GM23338 (cell line): Measurements from ENCODE around the gene ANKH. TPM values are rescaled to one million over a fixed set of nuclear protein-coding genes. Genes with fewer than 3 reads are reported as not detected.

ENCODE experiments used
- ATAC-seq: fragments of 200-7000 bp; cut with Tn5 transposase; 3 replicates; pipeline ENCODE4 v1.9.1; 2020
- DNase-seq: peaks from one replicate; pipeline ENCODE4 v3.0.0-alpha.2; 2015; ENCODE audit warnings: low spot score
- H2AFZ ChIP-seq: fragments of 200-600 bp; sonication (generic); 2 replicates; pipeline ENCODE4 v1.8.0; 2016; ENCODE audit warnings: antibody characterized with exemption, mild to moderate bottlenecking, moderate library complexity
- H3F3A ChIP-seq: fragments of 200-600 bp; sonication (generic); replicated peaks from 2 replicates; pipeline ENCODE4 v1.8.0; 2017; ENCODE audit warnings: antibody characterized with exemption, mixed run types, low read depth
- H3K27ac ChIP-seq: fragments of 200-600 bp; sonication (generic); 2 replicates; pipeline ENCODE4 v1.6.1; 2016; ENCODE audit warnings: low read depth
- H3K27me3 ChIP-seq: fragments of 200-600 bp; sonication (generic); 2 replicates; pipeline ENCODE4 v1.8.0; 2016; ENCODE audit warnings: mild to moderate bottlenecking, mixed run types, moderate library complexity; ENCODE audit not compliant: insufficient read depth
- H3K36me3 ChIP-seq: fragments of 200-600 bp; sonication (generic); 2 replicates; pipeline ENCODE4 v1.8.0; 2016; ENCODE audit warnings: mild to moderate bottlenecking; ENCODE audit not compliant: insufficient read depth
- H3K4me1 ChIP-seq: fragments of 200-600 bp; sonication (generic); 2 replicates; pipeline ENCODE4 v1.8.0; 2016; ENCODE audit warnings: mild to moderate bottlenecking, moderate library complexity; ENCODE audit not compliant: insufficient read depth
- H3K4me2 ChIP-seq: fragments of 200-600 bp; sonication (generic); 2 replicates; pipeline ENCODE4 v1.7.1; 2017; ENCODE audit warnings: mixed run types
- H3K4me3 ChIP-seq: fragments of 200-600 bp; sonication (generic); 2 replicates; pipeline ENCODE4 v1.6.1; 2016; ENCODE audit warnings: mixed run types
- H3K79me2 ChIP-seq: fragments of 200-600 bp; sonication (generic); replicated peaks from 2 replicates; pipeline ENCODE4 v1.8.0; 2017; ENCODE audit warnings: mild to moderate bottlenecking; ENCODE audit not compliant: insufficient read depth
- H3K9me2 ChIP-seq: fragments of 200-600 bp; sonication (generic); 2 replicates; pipeline ENCODE4 v1.8.0; 2017; ENCODE audit not compliant: insufficient read depth
- H4K20me1 ChIP-seq: fragments of 200-600 bp; sonication (generic); replicated peaks from 2 replicates; pipeline ENCODE4 v1.8.0; 2017; ENCODE audit warnings: mild to moderate bottlenecking; ENCODE audit not compliant: insufficient read depth
- H3K27ac Mint-ChIP-seq: 2 replicates; pipeline ENCODE4 v1.8.0; 2020; ENCODE audit warnings: inconsistent platforms, mild to moderate bottlenecking, moderate library complexity, mixed read lengths
- H3K27me3 Mint-ChIP-seq: 3 replicates; pipeline ENCODE4 v1.8.0; 2022; ENCODE audit warnings: low read depth, mild to moderate bottlenecking, moderate library complexity, mixed read lengths, inconsistent platforms; ENCODE audit not compliant: insufficient read depth, poor library complexity
- H3K36me3 Mint-ChIP-seq: 3 replicates; pipeline ENCODE4 v1.8.0; 2021; ENCODE audit warnings: low read depth, mild to moderate bottlenecking, inconsistent platforms, moderate library complexity, mixed read lengths
- H3K4me1 Mint-ChIP-seq: 3 replicates; pipeline ENCODE4 v1.8.0; 2020; ENCODE audit warnings: mild to moderate bottlenecking, inconsistent platforms, mixed read lengths
- H3K4me3 Mint-ChIP-seq: 3 replicates; pipeline ENCODE4 v1.8.0; 2021; ENCODE audit warnings: moderate library complexity, mild to moderate bottlenecking, inconsistent platforms, mixed read lengths
- H3K9me3 Mint-ChIP-seq: 3 replicates; pipeline ENCODE4 v1.8.0; 2020; ENCODE audit warnings: moderate library complexity, mild to moderate bottlenecking, inconsistent platforms, mixed read lengths
- CREB1 ChIP-seq: fragments of 250-450 bp; sonication (Bioruptor Pico); IDR thresholded peaks from 2 replicates; pipeline ENCODE4 v1.5.0; 2020; ENCODE audit warnings: low read depth, mild to moderate bottlenecking, moderate library complexity
- EZH2 ChIP-seq: fragments of 200-600 bp; sonication (generic); IDR thresholded peaks from one replicate; pipeline ENCODE4 v1.8.0; 2017; ENCODE audit warnings: antibody characterized with exemption, mild to moderate bottlenecking, low read depth; ENCODE audit not compliant: unreplicated experiment
- EZH2phosphoT487 ChIP-seq: fragments of 200-600 bp; sonication (generic); IDR thresholded peaks from one replicate; pipeline ENCODE4 v1.8.1; 2018; ENCODE audit warnings: antibody characterized with exemption; ENCODE audit not compliant: unreplicated experiment
- JUNB ChIP-seq: IDR thresholded peaks from one replicate; pipeline ENCODE4 v1.6.1; 2016; ENCODE audit warnings: antibody characterized with exemption; ENCODE audit not compliant: unreplicated experiment
- NANOG ChIP-seq: IDR thresholded peaks from 2 replicates; pipeline ENCODE4 v1.6.1; 2016; ENCODE audit warnings: antibody characterized with exemption, borderline replicate concordance
- POLR2AphosphoS5 ChIP-seq: IDR thresholded peaks from 2 replicates; pipeline ENCODE4 v1.6.1; 2016; ENCODE audit warnings: antibody characterized with exemption, low read depth
- STAT1 ChIP-seq: IDR thresholded peaks from one replicate; pipeline ENCODE4 v1.6.1; 2016; ENCODE audit warnings: antibody characterized with exemption; ENCODE audit not compliant: unreplicated experiment
- ZNF114 ChIP-seq: fragments of 250-450 bp; sonication (Bioruptor Pico); IDR thresholded peaks from 2 replicates; pipeline ENCODE4 v1.5.0; 2020; ENCODE audit warnings: mild to moderate bottlenecking, moderate library complexity
- ZNF331 ChIP-seq: fragments of 250-450 bp; sonication (Bioruptor Pico); IDR thresholded peaks from 2 replicates; pipeline ENCODE4 v1.5.0; 2020; ENCODE audit warnings: low read depth, mild to moderate bottlenecking, moderate library complexity
- polyA plus RNA-seq: library from polyadenylated mRNA; unstranded; fragments of >200 nt; fragmentation: Nextera tagmentation; extraction: Ambion mirVana; gene quantifications from 2 replicates; pipeline ENCODE4 v1.2.1, GENCODE V29; 2016
- total RNA-seq: library from RNA; depleted of rRNA; stranded (reverse); fragments of >200 nt; shearing (Covaris generic); gene quantifications from 2 replicates; pipeline ENCODE4 v1.2.3, GENCODE V29; 2014
- TF ChIP-seq, protein P1 (sequence below): IDR thresholded peaks from 2 replicates; pipeline ENCODE4 v1.6.1; 2016; ENCODE audit warnings: antibody characterized with exemption
- TF ChIP-seq, protein P2 (sequence below): IDR thresholded peaks from one replicate; pipeline ENCODE4 v1.6.1; 2018; ENCODE audit warnings: antibody characterized with exemption; ENCODE audit not compliant: unreplicated experiment
- TF ChIP-seq, protein P3 (sequence below), 2 experiments: fragments of 200-600 bp in 1 of 2; sonication (generic) in 1 of 2; conservative IDR thresholded peaks; 2 replicates each; pipeline versions ENCODE4 v1.5.1 to v1.6.1; 2016 to 2017; ENCODE audit warnings: antibody characterized with exemption in 2 of 2, low read depth in 2 of 2, mild to moderate bottlenecking in 2 of 2, moderate library complexity in 1 of 2
- TF ChIP-seq, protein P4 (sequence below): fragments of 250-450 bp; sonication (Bioruptor Pico); IDR thresholded peaks from 2 replicates; pipeline ENCODE4 v1.5.0; 2020; ENCODE audit warnings: mild to moderate bottlenecking, moderate library complexity

The ANKH gene
- total and polyA plus RNA-seq, 2 experiments from 2014 or later: 5.0 to 6.1 TPM

DNA sequence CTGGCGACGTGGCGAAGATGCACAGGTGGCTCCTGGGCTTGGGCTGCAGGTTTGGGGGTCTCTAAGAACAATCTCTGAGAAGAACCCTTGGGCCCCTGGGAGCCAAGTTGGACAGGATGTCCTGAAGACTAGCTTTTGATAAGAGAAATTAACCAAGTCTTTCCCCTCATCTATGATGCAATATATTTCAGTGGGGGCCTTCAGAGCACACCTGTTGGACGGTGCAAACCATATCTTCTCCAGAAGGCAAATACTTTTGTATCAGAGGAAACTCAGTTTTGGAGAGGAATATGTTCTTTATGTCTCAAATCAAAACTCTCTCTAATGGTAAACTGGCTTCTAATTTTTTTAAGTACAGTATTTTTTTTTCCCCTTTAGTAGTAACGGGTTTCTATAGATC lies 178.5 kb downstream of the ANKH start:
- Histone ChIP-seq H3K4me1 (peaks cover 15% of the 10 kb centered on the region), H3K79me2 (no peaks in the 10 kb centered on the region; the same call in 1 of the 2 replicates), H3F3A (no peaks in the 10 kb centered on the region), H3K27ac (no peak overlapping the region), H3K9me2 (no peaks in the 10 kb centered on the region), H3K36me3 (peaks cover 27% of the 10 kb centered on the region; the same call in 1 of the 2 replicates), H3K27me3 (no peaks in the 10 kb centered on the region), H2AFZ (no peak overlapping the region), H3K4me2 (no peak overlapping the region), H3K4me3 (no peak overlapping the region), H4K20me1 (no peaks in the 10 kb centered on the region)
- H3K9me3 Mint-ChIP-seq: no peaks in the 10 kb centered on the region
- no peak overlapping the region for H3K27ac Mint-ChIP-seq
- peaks cover 20% of the 10 kb centered on the region for H3K4me1 Mint-ChIP-seq
- no peak overlapping the region for H3K4me3 Mint-ChIP-seq
- peaks cover 3% of the 10 kb centered on the region for H3K27me3 Mint-ChIP-seq
- H3K36me3 Mint-ChIP-seq: peaks cover 54% of the 10 kb centered on the region
- ATAC-seq: no peak
- no peak for DNase-seq
- TF ChIP-seq, protein P1, sequence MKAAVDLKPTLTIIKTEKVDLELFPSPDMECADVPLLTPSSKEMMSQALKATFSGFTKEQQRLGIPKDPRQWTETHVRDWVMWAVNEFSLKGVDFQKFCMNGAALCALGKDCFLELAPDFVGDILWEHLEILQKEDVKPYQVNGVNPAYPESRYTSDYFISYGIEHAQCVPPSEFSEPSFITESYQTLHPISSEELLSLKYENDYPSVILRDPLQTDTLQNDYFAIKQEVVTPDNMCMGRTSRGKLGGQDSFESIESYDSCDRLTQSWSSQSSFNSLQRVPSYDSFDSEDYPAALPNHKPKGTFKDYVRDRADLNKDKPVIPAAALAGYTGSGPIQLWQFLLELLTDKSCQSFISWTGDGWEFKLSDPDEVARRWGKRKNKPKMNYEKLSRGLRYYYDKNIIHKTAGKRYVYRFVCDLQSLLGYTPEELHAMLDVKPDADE: no peak
- TF ChIP-seq STAT1 (no peak), NANOG (no peak), ZNF114 (no peak), POLR2AphosphoS5 (no peak), JUNB (no peak), EZH2phosphoT487 (no peak), ZNF331 (no peak), EZH2 (no peak), CREB1 (no peak)
- TF ChIP-seq, protein P2, sequence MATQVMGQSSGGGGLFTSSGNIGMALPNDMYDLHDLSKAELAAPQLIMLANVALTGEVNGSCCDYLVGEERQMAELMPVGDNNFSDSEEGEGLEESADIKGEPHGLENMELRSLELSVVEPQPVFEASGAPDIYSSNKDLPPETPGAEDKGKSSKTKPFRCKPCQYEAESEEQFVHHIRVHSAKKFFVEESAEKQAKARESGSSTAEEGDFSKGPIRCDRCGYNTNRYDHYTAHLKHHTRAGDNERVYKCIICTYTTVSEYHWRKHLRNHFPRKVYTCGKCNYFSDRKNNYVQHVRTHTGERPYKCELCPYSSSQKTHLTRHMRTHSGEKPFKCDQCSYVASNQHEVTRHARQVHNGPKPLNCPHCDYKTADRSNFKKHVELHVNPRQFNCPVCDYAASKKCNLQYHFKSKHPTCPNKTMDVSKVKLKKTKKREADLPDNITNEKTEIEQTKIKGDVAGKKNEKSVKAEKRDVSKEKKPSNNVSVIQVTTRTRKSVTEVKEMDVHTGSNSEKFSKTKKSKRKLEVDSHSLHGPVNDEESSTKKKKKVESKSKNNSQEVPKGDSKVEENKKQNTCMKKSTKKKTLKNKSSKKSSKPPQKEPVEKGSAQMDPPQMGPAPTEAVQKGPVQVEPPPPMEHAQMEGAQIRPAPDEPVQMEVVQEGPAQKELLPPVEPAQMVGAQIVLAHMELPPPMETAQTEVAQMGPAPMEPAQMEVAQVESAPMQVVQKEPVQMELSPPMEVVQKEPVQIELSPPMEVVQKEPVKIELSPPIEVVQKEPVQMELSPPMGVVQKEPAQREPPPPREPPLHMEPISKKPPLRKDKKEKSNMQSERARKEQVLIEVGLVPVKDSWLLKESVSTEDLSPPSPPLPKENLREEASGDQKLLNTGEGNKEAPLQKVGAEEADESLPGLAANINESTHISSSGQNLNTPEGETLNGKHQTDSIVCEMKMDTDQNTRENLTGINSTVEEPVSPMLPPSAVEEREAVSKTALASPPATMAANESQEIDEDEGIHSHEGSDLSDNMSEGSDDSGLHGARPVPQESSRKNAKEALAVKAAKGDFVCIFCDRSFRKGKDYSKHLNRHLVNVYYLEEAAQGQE: no peak
- TF ChIP-seq, protein P3, sequence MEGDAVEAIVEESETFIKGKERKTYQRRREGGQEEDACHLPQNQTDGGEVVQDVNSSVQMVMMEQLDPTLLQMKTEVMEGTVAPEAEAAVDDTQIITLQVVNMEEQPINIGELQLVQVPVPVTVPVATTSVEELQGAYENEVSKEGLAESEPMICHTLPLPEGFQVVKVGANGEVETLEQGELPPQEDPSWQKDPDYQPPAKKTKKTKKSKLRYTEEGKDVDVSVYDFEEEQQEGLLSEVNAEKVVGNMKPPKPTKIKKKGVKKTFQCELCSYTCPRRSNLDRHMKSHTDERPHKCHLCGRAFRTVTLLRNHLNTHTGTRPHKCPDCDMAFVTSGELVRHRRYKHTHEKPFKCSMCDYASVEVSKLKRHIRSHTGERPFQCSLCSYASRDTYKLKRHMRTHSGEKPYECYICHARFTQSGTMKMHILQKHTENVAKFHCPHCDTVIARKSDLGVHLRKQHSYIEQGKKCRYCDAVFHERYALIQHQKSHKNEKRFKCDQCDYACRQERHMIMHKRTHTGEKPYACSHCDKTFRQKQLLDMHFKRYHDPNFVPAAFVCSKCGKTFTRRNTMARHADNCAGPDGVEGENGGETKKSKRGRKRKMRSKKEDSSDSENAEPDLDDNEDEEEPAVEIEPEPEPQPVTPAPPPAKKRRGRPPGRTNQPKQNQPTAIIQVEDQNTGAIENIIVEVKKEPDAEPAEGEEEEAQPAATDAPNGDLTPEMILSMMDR (conservative IDR thresholded peaks at IDR 0.05; ENCODE audit: low read depth in 2 of 2): no peak
- TF ChIP-seq, protein P4, sequence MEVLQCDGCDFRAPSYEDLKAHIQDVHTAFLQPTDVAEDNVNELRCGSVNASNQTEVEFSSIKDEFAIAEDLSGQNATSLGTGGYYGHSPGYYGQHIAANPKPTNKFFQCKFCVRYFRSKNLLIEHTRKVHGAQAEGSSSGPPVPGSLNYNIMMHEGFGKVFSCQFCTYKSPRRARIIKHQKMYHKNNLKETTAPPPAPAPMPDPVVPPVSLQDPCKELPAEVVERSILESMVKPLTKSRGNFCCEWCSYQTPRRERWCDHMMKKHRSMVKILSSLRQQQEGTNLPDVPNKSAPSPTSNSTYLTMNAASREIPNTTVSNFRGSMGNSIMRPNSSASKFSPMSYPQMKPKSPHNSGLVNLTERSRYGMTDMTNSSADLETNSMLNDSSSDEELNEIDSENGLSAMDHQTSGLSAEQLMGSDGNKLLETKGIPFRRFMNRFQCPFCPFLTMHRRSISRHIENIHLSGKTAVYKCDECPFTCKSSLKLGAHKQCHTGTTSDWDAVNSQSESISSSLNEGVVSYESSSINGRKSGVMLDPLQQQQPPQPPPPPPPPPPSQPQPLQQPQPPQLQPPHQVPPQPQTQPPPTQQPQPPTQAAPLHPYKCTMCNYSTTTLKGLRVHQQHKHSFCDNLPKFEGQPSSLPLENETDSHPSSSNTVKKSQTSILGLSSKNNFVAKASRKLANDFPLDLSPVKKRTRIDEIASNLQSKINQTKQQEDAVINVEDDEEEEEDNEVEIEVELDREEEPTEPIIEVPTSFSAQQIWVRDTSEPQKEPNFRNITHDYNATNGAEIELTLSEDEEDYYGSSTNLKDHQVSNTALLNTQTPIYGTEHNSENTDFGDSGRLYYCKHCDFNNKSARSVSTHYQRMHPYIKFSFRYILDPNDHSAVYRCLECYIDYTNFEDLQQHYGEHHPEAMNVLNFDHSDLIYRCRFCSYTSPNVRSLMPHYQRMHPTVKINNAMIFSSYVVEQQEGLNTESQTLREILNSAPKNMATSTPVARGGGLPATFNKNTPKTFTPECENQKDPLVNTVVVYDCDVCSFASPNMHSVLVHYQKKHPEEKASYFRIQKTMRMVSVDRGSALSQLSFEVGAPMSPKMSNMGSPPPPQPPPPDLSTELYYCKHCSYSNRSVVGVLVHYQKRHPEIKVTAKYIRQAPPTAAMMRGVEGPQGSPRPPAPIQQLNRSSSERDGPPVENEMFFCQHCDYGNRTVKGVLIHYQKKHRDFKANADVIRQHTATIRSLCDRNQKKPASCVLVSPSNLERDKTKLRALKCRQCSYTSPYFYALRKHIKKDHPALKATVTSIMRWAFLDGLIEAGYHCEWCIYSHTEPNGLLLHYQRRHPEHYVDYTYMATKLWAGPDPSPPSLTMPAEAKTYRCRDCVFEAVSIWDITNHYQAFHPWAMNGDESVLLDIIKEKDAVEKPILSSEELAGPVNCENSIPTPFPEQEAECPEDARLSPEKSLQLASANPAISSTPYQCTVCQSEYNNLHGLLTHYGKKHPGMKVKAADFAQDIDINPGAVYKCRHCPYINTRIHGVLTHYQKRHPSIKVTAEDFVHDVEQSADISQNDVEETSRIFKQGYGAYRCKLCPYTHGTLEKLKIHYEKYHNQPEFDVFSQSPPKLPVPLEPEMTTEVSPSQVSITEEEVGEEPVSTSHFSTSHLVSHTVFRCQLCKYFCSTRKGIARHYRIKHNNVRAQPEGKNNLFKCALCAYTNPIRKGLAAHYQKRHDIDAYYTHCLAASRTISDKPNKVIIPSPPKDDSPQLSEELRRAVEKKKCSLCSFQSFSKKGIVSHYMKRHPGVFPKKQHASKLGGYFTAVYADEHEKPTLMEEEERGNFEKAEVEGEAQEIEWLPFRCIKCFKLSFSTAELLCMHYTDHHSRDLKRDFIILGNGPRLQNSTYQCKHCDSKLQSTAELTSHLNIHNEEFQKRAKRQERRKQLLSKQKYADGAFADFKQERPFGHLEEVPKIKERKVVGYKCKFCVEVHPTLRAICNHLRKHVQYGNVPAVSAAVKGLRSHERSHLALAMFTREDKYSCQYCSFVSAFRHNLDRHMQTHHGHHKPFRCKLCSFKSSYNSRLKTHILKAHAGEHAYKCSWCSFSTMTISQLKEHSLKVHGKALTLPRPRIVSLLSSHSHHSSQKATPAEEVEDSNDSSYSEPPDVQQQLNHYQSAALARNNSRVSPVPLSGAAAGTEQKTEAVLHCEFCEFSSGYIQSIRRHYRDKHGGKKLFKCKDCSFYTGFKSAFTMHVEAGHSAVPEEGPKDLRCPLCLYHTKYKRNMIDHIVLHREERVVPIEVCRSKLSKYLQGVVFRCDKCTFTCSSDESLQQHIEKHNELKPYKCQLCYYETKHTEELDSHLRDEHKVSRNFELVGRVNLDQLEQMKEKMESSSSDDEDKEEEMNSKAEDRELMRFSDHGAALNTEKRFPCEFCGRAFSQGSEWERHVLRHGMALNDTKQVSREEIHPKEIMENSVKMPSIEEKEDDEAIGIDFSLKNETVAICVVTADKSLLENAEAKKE (CRISPR knock-in tag): no peak
